Measurements from ENCODE around the gene MITF.
"Not testable (repeated sequence)": the region's sequence is repeated elsewhere in the genome, so short reads cannot be mapped to it uniquely, and the experiment has no call there.

Gene MITF

DNA sequence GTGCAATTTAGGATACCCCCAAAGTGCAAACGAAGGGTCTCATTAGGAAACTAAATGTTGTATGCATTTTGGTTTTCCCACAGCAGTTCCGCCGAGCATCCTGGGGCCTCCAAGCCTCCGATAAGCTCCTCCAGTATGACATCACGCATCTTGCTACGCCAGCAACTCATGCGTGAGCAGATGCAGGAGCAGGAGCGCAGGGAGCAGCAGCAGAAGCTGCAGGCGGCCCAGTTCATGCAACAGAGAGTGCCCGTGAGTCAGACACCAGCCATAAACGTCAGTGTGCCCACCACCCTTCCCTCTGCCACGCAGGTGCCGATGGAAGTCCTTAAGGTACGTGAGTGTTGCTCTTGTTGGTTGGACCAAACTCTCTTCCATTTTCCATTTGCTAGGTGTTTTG is 139.8 kb downstream of the MITF start:
- DNase-seq = no peak

DNA sequence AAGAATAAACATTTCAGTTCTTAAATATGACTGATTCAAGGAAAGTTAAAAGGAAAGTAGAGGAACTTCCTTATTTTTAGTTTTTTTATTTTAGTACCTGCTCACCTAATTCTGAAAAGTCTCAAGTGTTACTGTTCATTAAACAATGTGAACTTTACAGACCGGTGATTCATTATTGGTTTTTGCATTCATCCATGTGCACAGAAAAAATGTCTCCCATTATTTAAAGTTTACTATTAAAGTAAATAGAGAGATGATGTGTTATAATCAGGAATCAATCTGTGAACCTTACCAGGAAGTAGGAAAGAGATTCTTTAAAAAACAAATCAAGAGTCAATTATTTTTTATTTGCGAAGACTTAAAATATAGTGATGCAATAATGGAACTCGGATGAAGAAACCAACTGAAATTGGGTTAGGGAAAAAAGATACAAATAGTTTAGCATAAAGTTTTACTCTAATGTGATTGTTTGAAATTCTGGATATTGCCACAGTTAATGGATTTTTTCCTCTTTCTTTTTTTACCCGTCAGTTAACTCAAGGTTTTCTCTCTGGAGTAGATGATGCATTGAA is 140.9 kb downstream of the MITF start:
- no peak for DNase-seq

DNA sequence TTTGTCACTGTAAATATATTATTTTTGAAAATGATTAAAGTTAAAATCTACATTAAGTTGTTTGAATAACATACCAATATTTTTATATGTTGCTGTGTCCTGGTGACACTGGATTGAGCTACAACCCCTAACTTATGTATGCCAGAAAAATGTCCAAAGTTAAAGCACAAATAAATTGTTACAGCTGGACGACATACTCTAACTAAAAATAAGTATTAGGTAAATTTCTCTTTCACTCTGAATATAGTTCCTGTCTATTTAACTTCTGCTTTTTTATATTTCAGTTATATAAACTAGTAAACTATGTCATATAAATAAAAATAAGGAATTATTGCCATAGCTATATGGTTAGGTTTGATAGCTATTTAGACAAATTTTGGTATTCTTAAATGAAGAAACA is 141.8 kb downstream of the MITF start:
- no peak for DNase-seq

DNA sequence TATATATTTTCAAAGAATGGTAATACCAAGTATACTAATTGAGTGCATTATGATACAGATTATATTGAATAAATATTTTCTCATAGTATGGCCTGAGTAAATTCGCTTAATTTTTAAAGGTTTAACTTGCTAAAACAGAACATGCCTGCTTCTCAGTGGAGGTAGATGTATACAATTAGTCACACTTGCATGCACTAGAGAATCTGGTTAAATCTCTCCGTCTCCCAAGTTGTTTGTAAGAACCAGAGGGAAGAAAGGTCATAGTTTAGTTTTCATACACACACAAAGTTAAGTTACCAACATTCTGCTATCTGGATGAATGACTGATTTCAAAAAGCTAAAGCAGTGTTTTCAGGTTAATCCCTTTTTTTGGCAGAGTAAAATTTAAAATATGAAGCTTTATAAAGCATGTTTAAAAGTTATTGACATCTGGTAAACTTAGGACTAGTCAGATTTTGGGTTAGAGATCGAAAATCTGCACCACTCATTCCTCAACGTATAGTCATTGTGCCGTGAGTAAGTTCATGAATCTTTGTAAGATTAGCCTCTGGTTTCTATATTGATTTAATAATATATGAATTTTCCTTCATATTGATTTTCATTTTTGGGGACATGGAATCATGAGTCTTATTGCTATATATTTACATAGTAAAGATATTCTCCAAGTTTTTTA is 142.6 kb downstream of the MITF start:
- DNase-seq = no peak

DNA sequence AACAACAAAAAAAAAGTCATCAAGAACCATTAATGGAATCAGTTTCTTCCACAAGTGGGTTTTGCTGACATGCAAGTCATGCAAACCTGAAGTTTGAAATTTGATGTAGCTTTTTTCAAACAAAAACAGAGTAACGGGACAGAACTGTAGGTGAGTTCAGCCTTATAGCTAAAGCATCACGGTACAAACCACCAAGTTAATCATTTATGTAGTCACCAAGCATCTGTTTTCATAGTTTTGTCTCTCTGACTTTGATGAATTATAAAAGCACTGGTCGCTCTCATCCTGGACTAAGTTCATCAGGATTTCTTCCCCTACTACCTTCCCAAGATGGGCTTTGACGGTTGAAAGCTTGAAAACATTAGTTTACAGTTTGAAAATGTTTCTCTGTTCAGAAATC is 143.3 kb downstream of the MITF start:
- DNase-seq = no peak

DNA sequence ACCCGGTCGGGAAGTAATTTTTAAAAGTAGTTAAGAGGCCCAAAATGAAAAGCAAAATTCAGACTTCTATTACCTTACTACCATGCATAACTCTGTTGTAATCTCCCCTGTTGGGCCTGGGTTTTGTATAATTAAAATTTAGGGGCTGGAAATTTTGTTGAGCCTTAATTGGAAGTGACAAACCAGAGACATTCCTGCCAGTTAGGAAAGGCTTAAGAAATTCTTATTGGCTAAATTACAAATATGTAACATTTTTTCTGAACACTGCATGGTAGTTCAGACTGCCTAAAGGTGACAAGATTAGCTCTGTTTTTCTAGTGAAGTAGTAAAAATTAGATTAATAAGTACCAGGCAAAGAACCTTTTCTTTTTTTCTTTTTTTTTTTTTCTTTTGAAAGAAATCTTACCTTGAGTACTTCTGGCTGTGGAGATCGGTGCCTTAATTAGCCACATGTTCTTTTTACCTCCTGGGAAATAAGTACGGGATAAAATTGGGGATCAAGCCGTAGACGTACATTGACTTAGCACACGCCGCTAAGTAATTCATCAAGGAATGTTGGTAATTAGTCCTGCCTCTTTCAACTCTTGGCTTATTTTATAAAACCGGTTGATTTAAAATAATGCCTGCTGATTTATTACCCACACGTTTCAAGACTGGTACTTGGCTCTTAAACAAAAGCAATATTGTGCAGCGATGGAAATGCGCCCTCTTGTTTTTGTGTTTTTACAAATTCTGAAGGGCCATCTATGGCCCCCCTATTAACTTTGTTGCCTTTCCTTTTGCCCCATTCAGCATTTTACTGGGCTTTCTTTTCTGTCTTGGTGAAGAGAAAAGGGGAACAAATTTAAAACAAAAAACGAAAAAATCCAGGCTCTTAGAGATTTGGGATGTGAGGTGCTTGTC is 149.0 kb downstream of the MITF start:
- DNase-seq = no peak

DNA sequence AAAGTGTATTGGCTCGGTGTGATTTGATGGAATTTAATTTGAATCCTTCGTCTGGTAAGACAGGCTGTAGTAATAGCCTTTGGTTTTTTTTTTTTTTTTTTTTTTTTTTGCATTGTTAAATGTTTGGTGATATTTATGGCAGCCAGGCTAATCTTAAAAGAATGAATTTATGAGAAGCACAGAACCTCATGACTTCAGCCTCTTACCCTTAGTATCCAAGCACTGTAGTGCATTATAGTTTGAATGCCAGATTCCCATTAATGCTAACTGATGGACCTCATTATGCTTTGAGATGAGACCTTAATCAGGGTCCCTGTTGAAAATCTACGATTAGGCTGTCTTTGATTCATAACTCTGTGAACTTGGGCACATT is 149.7 kb downstream of the MITF start:
- no peak for DNase-seq

DNA sequence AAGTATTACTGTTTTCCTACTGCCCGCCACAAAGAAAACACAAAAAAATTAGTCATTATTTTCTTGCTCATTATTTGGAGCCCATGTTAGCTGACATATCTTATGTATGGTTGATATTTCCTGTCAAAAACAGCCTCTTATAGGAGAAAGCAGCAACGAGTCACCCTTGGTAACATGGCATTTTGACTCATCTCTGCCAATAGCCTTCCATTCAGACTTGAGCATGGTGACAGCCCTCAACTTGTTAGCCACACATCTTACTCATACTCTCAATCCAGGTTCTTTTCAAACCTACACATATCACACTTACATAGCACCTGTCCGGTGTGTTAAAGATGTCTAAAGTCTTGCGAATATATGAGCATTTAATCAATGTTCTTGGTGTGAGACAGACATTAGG is 150.8 kb downstream of the MITF start:
- no peak for DNase-seq

DNA sequence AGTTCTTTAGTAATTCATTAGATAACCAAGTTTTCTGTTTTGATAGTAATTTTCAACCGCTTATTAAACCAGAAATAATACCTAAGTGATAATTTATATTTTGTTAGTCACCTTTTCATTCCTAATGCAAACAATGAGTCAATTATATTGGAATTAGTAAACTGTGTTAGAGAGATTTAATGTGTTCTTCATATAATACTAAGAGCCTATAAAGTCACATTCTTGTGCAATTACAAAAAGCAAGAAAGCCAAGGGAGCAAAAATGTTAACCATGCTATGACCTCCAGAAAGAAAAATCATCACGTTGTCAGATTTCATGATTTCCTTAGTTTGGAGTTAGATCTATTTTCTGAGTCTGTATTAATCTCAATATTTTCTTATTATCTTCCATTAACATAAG is 151.4 kb downstream of the MITF start:
- no peak for DNase-seq

DNA sequence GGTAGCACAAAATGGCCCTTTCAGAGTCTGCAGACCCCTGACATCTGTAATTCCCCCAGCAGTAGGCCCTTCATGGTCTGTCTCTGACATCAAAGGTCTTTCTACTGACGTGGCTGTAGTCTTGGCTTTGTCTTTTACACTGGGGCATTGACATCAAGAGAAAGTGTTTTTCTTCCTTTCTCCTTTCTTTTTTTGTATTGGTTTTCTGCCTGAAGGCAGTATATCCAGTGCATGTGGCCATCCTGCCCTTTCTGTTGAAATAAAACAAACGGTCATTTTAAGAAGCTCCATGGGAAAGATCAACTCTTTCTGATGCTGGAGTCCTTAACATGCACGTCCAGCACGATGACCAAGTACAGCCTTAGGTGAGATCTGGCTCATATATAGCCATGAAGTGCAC is 153.4 kb downstream of the MITF start:
- DNase-seq = no peak

DNA sequence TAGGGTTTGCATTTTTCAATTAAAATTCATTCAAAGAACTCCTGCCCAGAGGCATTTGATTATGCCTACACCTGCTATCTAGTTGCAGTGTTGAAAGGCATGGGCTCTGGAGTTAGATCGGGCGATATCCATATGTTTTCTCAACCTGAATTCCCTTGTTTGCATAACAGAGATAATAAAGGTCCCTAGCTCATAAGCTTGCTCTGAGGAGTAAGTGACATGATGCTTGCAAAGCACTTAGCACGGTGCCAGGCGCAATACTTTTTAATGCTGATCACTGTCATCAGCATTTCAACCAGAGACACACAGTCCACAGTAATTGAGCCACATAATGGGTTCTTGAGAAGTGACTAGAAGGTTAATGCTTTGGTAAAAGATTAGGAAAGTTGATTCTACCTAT is 154.0 kb downstream of the MITF start:
- no peak for DNase-seq

DNA sequence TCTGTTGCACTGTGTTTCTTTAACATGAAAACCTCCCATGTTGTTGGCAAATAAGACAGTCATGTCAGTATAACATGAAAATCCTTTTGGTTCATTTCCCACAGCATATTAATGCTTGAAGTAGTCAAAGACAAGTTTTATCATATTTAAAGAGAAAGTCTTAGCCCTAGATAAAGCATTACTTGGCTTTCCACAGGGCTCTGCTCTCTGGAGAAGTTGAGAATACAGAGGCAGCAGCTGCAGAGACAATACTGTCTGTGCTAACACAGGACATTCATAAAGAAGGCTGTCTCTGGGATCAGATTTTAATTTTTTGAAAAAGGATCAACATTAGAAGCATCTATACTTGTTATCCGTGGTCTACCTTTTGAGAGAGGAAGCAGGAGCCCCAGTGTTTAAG is 156.8 kb downstream of the MITF start:
- DNase-seq = no peak

DNA sequence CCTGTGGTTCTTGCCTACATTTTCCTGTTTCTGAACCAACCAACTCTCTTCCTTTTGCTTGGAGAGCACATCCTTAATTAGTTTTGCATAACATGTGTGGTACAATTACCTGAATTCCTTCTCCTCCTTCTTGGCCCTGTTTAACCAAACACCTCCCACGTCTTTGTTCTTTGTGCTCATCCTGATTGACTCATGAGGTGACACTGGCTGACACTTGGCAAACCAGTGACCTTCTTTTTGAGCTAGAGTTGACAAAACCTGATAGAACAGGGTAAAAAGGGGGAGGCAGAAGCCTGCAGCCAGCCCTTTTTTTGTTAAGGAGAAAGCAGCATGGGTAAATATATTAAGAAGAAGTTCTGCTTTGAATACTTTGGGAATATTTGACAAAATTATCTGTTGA is 161.1 kb downstream of the MITF start:
- DNase-seq = no peak

DNA sequence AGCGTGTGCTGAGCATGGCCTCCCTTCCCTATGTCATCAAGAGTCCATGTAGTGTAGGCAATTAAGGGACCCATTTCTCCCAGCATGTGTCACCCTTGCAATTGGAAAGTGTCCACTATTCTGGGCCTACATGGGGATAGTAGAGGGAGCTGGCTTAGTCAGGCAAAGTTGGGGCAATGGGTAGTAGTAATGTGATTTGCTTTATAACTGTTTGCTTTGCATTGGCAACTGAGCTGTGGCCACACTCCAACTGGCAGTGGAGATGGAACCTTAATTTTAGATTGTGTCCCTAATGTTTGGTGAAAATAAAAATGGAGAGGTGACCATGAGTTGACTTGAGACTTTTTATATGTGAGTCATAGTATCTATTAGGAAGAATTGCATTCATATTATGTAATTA is 162.5 kb downstream of the MITF start:
- no peak for DNase-seq

DNA sequence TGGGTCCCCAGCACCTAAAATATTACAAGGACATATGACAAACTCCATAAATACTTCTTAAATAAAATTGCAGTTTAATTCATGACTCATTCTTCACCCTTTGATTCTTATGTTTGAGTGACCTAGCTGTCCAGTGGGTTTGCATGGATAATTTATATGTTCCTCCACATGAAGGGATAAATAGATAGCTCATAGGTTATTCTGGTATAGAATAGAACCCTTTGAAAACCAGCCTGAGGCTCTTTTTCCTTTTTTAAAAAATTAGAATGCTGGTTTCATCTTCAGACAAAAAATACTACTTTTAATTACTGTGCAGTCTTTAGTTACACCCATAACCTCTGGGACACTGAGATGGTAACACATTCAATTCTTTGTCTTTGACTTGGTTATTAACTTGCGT is 163.1 kb downstream of the MITF start:
- no peak for DNase-seq

DNA sequence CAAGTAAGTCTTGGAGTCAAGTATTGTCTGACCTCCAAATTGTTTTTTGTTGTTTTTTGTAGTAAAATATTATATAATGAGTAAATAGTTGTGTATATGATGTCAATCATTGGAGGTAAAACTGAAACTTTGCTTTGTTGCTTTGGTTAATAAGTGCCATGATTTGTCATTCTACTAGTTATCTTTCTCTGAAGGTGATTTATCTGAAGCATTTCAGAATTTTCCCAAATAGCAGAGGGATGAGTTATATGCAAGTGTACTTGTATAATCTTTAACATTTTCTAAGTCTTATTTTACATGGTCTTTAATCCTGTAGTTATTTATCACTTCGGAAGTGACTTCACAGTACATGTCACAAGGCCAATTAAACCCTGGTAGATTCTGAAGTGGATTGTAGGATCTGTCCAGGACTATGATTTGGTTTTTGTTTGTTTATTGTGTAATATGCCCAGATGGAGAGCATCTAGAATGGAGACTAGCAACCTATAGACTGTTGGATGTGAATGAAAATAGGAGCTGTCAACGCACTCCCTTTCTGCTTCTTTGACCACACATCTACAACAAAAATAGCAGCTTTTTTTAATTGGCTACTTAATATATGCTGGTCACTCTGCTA is 167.2 kb downstream of the MITF start:
- DNase-seq = no peak

DNA sequence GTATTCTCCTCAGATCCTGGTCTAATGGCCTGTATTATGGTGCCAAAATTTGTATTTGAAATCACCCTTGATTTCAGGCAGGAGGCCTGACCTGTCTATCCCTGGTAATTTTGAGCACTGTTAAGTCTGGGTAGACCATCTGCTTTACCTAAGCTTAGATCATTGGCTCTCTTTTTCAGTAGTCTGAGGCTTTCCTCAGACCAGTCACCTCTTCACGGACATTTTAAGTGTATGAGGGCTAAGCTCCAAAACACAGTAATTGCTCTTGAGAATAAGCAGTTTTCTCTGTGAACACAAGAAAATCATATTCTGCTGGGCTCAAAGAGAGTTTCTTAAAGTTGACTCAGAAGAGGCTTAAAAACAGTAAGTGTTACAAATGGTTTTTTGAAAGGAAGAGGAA is 168.3 kb downstream of the MITF start:
- DNase-seq = no peak

DNA sequence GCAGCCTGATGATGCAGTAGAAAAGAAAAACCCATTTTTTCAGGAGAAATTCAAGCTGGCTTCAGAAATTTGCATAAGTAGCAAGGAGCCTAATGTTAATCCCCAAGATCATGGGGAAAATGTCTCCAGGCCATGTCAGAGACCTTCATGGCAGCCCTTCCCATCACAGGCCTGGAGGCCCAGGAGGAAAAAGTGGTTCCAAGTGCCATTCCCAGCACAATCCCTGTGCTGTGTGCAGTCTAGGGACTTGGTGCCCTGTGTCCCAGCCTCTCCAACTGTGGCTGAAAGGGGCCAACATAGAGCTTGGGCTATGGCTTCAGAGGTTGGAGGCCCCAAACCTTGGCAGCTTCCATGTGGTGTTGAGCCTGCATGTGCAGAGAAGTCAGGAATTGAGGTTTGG is 170.6 kb downstream of the MITF start:
- DNase-seq = not testable (repeated sequence)

DNA sequence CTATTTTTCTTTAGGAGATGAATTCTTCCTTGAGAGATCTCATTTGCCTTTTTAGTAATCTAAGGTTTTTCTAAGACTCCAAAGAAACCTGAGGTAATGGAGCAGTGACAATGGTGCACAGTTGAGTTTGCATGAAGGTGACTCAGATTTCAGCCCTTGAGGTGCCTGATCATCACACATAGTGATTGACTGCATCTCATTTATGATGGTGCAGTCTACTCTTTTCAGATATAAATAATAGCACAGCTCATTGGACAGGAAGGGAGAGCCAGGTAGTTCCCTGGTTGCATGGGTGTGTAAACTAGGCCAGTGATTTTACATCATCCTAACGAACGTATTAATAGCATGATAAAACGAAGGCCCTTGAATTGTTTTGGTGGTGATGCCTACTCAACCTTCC is 174.2 kb downstream of the MITF start:
- DNase-seq = no peak

DNA sequence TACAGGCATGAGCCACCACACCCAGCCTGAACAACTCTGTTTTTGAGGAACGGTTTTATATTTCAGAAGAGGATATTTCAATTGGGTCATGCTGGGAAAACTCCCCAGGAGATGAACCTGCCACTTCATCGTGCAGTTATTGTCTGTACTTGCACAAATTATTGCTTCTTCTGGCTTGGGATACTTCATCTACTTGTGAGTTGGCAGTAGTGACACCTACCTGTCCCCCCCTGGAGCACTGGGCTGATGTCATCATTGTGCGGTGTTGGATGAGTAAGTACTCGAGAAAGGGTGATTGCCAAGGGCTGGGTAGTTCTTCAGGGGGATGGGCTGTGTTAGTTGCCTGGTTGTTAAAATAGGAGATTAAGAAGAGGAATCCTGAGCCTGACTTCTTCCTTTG is 175.1 kb downstream of the MITF start:
- no peak for DNase-seq

DNA sequence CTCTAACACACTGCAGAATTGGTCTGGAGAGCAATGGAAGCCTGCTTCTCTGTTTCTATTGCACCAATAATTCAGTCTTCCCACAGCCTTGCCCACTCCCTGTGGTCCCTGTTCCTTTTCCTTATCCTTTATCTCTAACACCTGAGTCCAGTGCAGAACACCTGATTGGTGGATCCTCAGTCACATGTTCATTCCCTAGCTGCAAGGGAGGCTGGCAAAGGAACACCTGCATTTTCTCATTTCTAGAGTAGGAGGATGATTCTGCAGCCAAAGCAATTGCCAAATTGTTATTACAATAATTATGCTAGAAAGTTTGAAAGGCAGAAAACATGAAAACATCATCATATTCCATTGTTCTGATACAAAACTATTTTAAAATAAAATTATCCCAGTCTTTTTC is 176.5 kb downstream of the MITF start:
- DNase-seq = no peak

DNA sequence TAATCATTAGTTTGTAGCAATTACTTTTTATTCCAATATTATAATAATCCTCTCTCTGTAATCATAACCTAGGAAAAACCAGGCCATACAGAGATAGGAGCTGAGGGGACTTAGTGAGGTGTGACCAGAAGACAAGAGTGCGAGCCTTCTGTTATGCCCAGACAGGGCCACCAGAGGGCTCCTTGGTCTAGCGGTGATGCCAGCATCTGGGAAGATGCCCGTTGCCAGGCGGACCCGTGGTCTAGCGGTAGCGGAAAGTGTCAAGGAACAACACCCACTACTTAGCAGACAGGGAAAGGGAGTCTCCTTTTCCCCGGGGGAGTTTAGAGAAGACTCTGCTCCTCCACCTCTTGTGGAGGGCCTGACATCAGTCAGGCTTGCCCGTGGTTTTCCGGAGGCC is 180.7 kb downstream of the MITF start:
- not testable (repeated sequence) for DNase-seq

DNA sequence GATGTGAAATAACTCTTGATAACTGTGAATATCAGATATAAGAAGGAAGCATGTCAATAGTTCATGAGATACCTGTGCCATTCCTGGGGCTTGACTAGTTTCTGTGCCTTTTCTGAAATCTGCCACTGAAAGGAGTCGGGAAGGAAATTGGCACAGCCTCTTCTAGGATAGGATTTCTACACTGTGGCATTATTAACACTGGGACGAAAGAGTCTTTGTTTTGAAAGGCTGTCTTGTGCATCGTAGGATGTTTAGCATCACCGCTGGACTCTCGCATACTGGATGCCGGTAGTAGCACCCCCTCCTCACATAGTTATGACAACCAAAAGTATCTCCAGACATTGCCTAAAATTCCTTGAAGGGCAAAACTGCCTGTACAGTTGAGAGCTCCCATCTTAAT is 182.4 kb downstream of the MITF start:
- DNase-seq = no peak

DNA sequence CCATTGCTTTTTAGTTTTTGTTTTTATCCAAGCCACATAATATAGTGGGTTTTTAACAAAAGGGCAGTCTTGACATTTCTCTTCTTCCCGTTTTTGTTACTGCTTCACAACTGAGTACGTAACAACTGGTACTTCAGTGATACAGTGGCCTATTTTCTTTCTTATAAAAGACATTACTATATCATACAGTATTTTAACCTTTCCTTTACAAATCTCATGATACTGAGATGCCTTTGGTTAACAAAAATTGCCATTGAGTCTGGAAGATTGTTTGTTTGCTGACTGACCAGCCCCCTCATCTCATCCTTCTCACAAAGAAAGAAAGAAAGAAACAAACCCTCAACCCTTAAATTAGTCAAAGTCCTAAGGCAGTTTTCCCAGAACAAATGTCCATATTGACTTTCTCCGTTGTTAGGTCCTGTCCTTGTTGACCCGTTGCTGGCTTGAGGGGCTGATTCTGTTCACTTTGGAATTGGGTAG is 183.3 kb downstream of the MITF start:
- no peak for DNase-seq

All from stimulated activated CD8-positive, alpha-beta memory T cell treated with anti-CD3 and anti-CD28 coated beads, Interleukin-4, amount 100 ng/mL, for 48 hours (primary cell).